ENCODE data around the gene TSPAN3.

The TSPAN3 gene

DNA sequence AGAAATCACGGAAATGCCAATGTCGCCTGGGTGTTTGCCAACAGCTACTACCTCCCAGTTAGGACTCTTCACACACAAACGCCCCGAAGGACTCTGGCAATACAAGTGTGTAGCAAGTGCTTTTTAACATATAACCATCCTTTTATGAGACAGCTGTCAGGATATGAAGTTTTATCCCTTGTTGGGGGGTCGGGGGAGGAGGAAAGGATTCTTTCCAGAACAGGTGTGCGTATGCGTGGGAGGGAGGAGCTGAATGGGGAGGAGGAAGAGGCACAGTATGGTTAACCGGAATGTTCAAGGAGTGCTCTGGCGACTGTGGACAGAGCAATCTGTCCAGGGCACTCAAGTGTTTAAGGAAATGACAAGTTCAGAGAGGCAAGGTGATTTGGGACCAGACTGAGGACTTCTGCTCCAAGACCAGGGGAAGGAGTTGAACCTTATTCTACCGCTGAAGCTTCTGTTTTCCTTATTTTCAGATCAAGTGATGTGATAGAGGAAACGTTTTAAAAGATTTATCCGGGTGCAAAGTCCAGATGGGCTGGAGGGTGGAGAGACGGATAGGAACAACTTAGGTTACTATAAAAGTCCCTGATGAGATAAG, 1.3 kb downstream of the TSPAN3 start:
- TF ChIP-seq, protein P1, sequence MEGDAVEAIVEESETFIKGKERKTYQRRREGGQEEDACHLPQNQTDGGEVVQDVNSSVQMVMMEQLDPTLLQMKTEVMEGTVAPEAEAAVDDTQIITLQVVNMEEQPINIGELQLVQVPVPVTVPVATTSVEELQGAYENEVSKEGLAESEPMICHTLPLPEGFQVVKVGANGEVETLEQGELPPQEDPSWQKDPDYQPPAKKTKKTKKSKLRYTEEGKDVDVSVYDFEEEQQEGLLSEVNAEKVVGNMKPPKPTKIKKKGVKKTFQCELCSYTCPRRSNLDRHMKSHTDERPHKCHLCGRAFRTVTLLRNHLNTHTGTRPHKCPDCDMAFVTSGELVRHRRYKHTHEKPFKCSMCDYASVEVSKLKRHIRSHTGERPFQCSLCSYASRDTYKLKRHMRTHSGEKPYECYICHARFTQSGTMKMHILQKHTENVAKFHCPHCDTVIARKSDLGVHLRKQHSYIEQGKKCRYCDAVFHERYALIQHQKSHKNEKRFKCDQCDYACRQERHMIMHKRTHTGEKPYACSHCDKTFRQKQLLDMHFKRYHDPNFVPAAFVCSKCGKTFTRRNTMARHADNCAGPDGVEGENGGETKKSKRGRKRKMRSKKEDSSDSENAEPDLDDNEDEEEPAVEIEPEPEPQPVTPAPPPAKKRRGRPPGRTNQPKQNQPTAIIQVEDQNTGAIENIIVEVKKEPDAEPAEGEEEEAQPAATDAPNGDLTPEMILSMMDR (IDR thresholded peaks at IDR 0.05), result no peak

GRCh38 chr15:77068633-77069032, 2.3 kb downstream of the TSPAN3 start:
- TF ChIP-seq, protein P1 (IDR thresholded peaks at IDR 0.05), result no peak

DNA sequence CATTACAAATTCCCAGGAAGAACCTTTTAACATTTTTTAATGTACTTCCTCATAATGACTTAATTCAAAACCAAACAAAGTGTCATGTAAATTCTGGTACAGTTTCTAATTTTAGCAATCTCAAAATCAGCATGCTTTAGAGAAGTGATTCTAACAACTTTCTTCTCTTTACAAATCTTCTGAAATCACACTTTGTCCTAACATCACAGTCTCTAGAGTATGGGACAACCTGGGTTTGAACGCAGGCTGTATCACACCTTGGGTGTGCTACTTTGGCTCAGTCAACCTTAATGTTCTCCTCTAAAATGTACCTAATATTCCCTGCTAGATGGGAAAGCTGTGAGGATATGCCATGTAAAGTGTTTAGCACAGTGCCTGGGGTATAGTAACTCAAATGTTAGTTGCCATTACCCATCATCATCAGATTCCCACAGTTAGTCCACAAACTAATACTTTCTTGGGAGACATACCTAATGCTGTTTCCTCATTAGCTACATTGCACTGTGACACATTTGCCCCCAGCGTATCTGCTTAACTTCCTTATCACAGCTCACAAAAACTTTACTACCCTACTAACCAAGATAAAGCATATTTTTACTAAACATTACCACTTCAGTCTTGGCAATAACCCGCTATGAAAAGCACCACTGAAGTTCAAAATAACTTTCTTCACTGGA, 3.1 kb downstream of the TSPAN3 start:
- TF ChIP-seq, protein P1 (IDR thresholded peaks at IDR 0.05), result no peak

- TF ChIP-seq, protein P1 (IDR thresholded peaks at IDR 0.05), result no peak
Measured at GRCh38 chr15:77066971-77067690, 3.8 kb downstream of the TSPAN3 start.

- TF ChIP-seq, protein P1 (IDR thresholded peaks at IDR 0.05), result no peak
Measured at GRCh38 chr15:77064539-77065308, 6.2 kb downstream of the TSPAN3 start.

- TF ChIP-seq, protein P1 (IDR thresholded peaks at IDR 0.05), result no peak
Measured at GRCh38 chr15:77064063-77064462, 6.8 kb downstream of the TSPAN3 start.

GRCh38 chr15:77063249-77063648, 7.7 kb downstream of the TSPAN3 start:
- TF ChIP-seq, protein P1 (IDR thresholded peaks at IDR 0.05), result no peak
